Astrocyte of the spinal cord (primary cell): ENCODE results near the gene TMEM164.

Experiments
- DNase-seq: peaks from one replicate; pipeline ENCODE4 v3.0.0; 2011; ENCODE audit warnings: low read depth, low spot score
- H3K4me3 ChIP-seq: 2 replicates; pipeline ENCODE4 v1.5.1; 2011; ENCODE audit warnings: low read depth, mild to moderate bottlenecking, low read length, moderate library complexity
- CTCF ChIP-seq: IDR thresholded peaks from 2 replicates; pipeline ENCODE4 v1.5.1; 2012; ENCODE audit warnings: low read depth, mild to moderate bottlenecking, low read length, inconsistent platforms
- in situ Hi-C: cut with HindIII; loops from 2 replicates; pipeline ENCODE4 v1.10.0; 2017; ENCODE audit warnings: low sequenced_read_pairs

Gene TMEM164

GRCh38 chrX:110213183-110213582 is 210.3 kb downstream of the TMEM164 start:
- TF ChIP-seq CTCF, result no peak
- DNase-seq, result no peak
- no peak overlapping the region for H3K4me3 ChIP-seq
- in situ Hi-C loops, result no loop called here

- H3K4me3 ChIP-seq, result no peak overlapping the region
- in situ Hi-C loops, result no loop called here
- DNase-seq, result no peak
Measured at GRCh38 chrX:110214684-110215083, 211.8 kb downstream of the TMEM164 start.

GRCh38 chrX:110215411-110215810 is 212.5 kb downstream of the TMEM164 start:
- DNase-seq, result no peak
- no peak for TF ChIP-seq CTCF
- in situ Hi-C loops, result no loop called here
- no peak overlapping the region for H3K4me3 ChIP-seq

More at GRCh38 chrX:110214684-110215083, 211.8 kb downstream of the TMEM164 start:
- TF ChIP-seq CTCF, result no peak

GRCh38 chrX:110216027-110216426 is 213.1 kb downstream of the TMEM164 start:
- no peak for TF ChIP-seq CTCF
- no peak overlapping the region for H3K4me3 ChIP-seq
- in situ Hi-C loops, result no loop called here
- DNase-seq, result no peak

- H3K4me3 ChIP-seq, result no peak overlapping the region
- no peak for TF ChIP-seq CTCF
- peak; percentile 27 for DNase-seq
- in situ Hi-C loops, result no loop called here
Measured at GRCh38 chrX:110218591-110218990, 215.7 kb downstream of the TMEM164 start.

GRCh38 chrX:110219920-110220319 is 217.0 kb downstream of the TMEM164 start:
- in situ Hi-C loops, result no loop called here
- DNase-seq, result peak; percentile 27
- TF ChIP-seq CTCF, result no peak
- no peak overlapping the region for H3K4me3 ChIP-seq
